PC-9 (cell line): Measurements from ENCODE around the gene SLC35G6.

Source experiments
- EZH2 ChIP-seq: fragments of 200-600 bp; sonication (generic); IDR thresholded peaks from 2 replicates; pipeline ENCODE4 v1.8.0; 2017; ENCODE audit warnings: antibody characterized with exemption, low read depth
- TF ChIP-seq, protein P1 (sequence below): fragments of 200-600 bp; sonication (generic); conservative IDR thresholded peaks from 2 replicates; pipeline ENCODE4 v1.6.1; 2017; ENCODE audit warnings: mixed run types, antibody characterized with exemption, mild to moderate bottlenecking, moderate library complexity

DNA sequence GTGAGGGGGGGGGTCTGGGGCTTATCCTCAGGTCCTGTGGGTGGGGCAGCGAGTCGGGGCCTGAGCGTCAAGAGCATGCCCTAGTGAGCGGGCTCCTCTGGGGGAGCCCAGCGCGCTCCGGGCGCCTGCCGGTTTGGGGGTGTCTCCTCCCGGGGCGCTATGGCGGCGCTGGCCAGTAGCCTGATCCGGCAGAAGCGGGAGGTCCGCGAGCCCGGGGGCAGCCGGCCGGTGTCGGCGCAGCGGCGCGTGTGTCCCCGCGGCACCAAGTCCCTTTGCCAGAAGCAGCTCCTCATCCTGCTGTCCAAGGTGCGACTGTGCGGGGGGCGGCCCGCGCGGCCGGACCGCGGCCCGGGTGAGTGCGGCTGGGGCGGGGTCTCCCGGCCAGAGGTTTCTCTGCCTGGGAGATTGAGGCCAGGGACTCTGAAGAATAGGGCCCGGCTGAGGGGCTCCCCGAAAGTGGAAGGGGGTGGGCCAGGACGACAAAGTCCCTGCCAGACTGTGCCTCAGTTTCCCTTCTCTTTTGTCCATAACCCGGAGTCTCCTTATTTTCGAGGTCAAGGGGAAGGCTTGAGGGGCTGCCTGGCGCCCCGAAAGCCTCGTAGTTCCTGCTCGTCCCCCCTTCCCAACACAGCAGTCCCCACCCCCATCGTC, 41.7 kb upstream of the SLC35G6 start, which contains the start of gene FGF11:
- TF ChIP-seq, protein P1, sequence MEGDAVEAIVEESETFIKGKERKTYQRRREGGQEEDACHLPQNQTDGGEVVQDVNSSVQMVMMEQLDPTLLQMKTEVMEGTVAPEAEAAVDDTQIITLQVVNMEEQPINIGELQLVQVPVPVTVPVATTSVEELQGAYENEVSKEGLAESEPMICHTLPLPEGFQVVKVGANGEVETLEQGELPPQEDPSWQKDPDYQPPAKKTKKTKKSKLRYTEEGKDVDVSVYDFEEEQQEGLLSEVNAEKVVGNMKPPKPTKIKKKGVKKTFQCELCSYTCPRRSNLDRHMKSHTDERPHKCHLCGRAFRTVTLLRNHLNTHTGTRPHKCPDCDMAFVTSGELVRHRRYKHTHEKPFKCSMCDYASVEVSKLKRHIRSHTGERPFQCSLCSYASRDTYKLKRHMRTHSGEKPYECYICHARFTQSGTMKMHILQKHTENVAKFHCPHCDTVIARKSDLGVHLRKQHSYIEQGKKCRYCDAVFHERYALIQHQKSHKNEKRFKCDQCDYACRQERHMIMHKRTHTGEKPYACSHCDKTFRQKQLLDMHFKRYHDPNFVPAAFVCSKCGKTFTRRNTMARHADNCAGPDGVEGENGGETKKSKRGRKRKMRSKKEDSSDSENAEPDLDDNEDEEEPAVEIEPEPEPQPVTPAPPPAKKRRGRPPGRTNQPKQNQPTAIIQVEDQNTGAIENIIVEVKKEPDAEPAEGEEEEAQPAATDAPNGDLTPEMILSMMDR, result no peak
- no peak for TF ChIP-seq EZH2
